ENCODE measurements around the gene RPP25. TPM values are rescaled to one million over a fixed set of nuclear protein-coding genes. Genes with fewer than 3 reads are reported as not detected.

The RPP25 gene
- total RNA-seq, 1 experiment from 2014 or later, result 31.3 TPM

DNA sequence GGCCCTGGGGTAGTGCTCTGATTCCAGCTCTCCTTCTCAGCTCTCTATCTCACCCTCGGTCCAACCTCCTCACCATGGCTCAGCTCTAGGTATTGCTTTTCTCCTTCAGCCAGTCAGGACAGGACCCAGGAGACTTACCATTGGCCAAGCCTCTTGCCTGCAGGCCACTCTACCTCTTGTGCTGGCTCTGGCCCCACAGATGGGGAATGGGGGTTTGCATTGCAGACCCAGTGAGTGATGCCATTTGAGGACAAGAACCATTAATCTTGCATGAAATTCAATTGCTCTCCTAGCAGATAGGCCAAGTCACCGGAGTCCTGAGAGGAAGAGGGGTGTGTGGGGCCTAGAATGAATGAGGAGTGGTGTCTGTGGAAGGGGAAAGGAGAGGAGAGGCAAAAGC, 6.1 kb upstream of the RPP25 start (continued):
- no peak for TF ChIP-seq PRDM15 (CRISPR knock-in tag; IDR thresholded peaks at IDR 0.05)
- no peak for TF ChIP-seq ZNF423 (CRISPR knock-in tag; IDR thresholded peaks at IDR 0.05)
- no peak for TF ChIP-seq MYBL2 (CRISPR knock-in tag; IDR thresholded peaks at IDR 0.05)
- no peak for TF ChIP-seq ZNF138 (CRISPR knock-in tag; conservative IDR thresholded peaks at IDR 0.05)

DNA sequence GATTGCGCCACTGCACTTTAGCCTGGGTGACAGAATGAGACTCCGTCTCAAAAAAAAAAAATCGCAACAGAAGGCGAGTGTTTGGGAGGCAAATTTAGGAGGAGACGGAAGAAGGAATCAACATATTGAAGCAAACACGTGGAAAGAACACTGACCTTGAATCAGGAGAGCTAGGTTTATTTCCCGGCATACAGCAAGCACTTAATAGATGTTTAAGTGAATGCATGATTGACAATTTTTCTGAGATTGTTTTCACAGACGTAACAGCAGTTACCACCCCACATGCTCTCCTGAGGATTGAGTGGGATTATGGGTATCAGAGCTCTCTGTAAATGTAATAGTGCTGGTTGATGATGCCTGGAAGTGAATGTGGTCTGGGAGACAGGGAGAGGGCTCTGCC, 5.6 kb upstream of the RPP25 start:
- Mint-ChIP-seq H3K9me3 (no peaks in the 10 kb centered on the region), H3K27ac (no peak overlapping the region), H3K4me3 (no peak overlapping the region), H3K4me1 (peaks cover 31% of the 10 kb centered on the region), H3K27me3 (ENCODE audit: low read depth) (peaks cover 47% of the 10 kb centered on the region), H3K36me3 (no peaks in the 10 kb centered on the region)
- DNase-seq (ENCODE audit: low spot score) (no peak), ATAC-seq (no peak)
- POLR2A ChIA-PET, result no interaction called here
- CTCF ChIA-PET, result interaction anchor here (1.1 to 1.8 kb wide), 4 partner anchors 12 to 194 kb away, joined by 3 to 5 read pairs (median 4); no protein-coding TSS in a partner anchor
- TF ChIP-seq, protein P1, sequence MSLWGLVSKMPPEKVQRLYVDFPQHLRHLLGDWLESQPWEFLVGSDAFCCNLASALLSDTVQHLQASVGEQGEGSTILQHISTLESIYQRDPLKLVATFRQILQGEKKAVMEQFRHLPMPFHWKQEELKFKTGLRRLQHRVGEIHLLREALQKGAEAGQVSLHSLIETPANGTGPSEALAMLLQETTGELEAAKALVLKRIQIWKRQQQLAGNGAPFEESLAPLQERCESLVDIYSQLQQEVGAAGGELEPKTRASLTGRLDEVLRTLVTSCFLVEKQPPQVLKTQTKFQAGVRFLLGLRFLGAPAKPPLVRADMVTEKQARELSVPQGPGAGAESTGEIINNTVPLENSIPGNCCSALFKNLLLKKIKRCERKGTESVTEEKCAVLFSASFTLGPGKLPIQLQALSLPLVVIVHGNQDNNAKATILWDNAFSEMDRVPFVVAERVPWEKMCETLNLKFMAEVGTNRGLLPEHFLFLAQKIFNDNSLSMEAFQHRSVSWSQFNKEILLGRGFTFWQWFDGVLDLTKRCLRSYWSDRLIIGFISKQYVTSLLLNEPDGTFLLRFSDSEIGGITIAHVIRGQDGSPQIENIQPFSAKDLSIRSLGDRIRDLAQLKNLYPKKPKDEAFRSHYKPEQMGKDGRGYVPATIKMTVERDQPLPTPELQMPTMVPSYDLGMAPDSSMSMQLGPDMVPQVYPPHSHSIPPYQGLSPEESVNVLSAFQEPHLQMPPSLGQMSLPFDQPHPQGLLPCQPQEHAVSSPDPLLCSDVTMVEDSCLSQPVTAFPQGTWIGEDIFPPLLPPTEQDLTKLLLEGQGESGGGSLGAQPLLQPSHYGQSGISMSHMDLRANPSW (CRISPR knock-in tag; conservative IDR thresholded peaks at IDR 0.05; ENCODE audit: low read depth), result no peak
- no peak for TF ChIP-seq ETV6 (CRISPR knock-in tag; IDR thresholded peaks at IDR 0.05)

GRCh38 chr15:74961616-74962015, 5.0 kb upstream of the RPP25 start:
- H3K4me1 Mint-ChIP-seq, result peaks cover 31% of the 10 kb centered on the region
- H3K9me3 Mint-ChIP-seq, result no peaks in the 10 kb centered on the region
- peaks cover 47% of the 10 kb centered on the region for H3K27me3 Mint-ChIP-seq (ENCODE audit: low read depth)
- POLR2A ChIA-PET, result interaction anchor here (0.6 kb wide), 1 partner anchor 58 kb away, joined by 4 read pairs; no protein-coding TSS in a partner anchor
- no peak overlapping the region for H3K4me3 Mint-ChIP-seq
- no peak for TF ChIP-seq NR1H2 (CRISPR knock-in tag; IDR thresholded peaks at IDR 0.05)
- TF ChIP-seq GRHL2 (CRISPR knock-in tag; IDR thresholded peaks at IDR 0.05; ENCODE audit: insufficient replicate concordance, severe bottlenecking), result no peak
- no peak for TF ChIP-seq MLX (CRISPR knock-in tag; IDR thresholded peaks at IDR 0.05)
- TF ChIP-seq JAZF1 (CRISPR knock-in tag; IDR thresholded peaks at IDR 0.05), result no peak
- TF ChIP-seq TCF7 (CRISPR knock-in tag; IDR thresholded peaks at IDR 0.05; ENCODE audit: low read depth), result no peak
- no peak for TF ChIP-seq MAX (CRISPR knock-in tag; IDR thresholded peaks at IDR 0.05)
- TF ChIP-seq AFF4 (CRISPR knock-in tag; IDR thresholded peaks at IDR 0.05; ENCODE audit: borderline replicate concordance), result no peak
- no peak for TF ChIP-seq ETV6 (CRISPR knock-in tag; IDR thresholded peaks at IDR 0.05)
- no peak for TF ChIP-seq CREB1 (CRISPR knock-in tag; IDR thresholded peaks at IDR 0.05)
- no peak for TF ChIP-seq OVOL2 (CRISPR knock-in tag; IDR thresholded peaks at IDR 0.05; ENCODE audit: borderline replicate concordance)
- no peak for TF ChIP-seq CBFB (CRISPR knock-in tag; IDR thresholded peaks at IDR 0.05; ENCODE audit: low read depth)
- no peak for TF ChIP-seq FOXJ3 (CRISPR knock-in tag; IDR thresholded peaks at IDR 0.05; ENCODE audit: borderline replicate concordance)
- TF ChIP-seq ZNF121 (CRISPR knock-in tag; IDR thresholded peaks at IDR 0.05), result no peak
- TF ChIP-seq ZNF263 (CRISPR knock-in tag; IDR thresholded peaks at IDR 0.05; ENCODE audit: low read depth), result no peak
- no peak overlapping the region for H3K27ac Mint-ChIP-seq
- DNase-seq (ENCODE audit: low spot score) (no peak), ATAC-seq (no peak)
- CTCF ChIA-PET, result interaction anchor here (1.0 to 1.1 kb wide), 2 partner anchors 11 to 26 kb away, joined by 4 to 5 read pairs; no protein-coding TSS in a partner anchor
- no peaks in the 10 kb centered on the region for H3K36me3 Mint-ChIP-seq

Data from WTC11 (cell line).